Measurements from ENCODE around the gene SLC18A3. TPM values are rescaled to one million over a fixed set of nuclear protein-coding genes. Genes with fewer than 3 reads are reported as not detected.
A peak's percentile ranks its signal among the peaks of the same experiment; 100 is the strongest.

Gene SLC18A3
- not detected in 2 replicates for total RNA-seq (2014; rRNA removed)
- polyA plus RNA-seq (2012), result not detected

DNA sequence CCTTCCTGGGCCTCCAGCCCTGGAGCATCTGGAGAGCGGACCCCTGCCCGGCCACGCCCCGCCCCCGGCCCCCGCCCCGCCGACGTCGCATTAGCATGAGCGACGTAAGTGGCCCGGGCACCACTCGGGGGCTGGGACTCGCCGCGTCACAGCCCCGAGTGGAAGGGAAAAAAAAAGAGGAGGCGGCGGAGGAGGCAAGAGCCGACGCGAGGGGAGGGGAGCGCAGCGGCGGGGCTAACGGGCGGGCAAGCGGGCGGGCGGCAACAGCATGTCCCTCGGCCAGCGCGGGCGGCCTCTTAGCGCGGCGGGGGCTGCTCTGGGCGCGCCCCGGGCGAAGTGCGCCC is at the start of gene SLC18A3:
SLC18A3 (plus strand) TSS at position 197 of the 344 bp plus-strand sequence. CDS start 431 bp downstream, outside the sequence.
- DNase-seq (ENCODE audit: low read depth), result no peak

DNA sequence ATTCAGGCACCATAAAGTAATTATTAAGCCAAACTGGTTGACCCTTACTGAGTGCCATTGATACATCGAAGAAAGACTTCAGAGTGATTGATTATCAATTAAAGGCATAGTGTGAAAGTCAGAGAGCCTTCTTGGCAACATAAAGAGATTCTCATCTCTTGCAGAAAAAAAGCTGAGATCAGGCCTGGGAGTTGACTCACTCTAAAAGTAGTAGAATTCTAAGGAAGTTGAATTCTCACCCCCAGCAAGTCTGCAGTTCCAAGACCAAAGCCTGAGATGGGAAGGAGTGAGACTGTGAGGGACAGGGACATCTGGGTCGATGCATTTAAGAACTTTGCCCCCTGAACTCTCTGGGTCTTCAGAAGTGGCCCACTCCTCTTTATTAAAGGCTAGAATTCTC is 49.6 kb upstream of the SLC18A3 start:
- DNase-seq (ENCODE audit: low read depth), result no peak

DNA sequence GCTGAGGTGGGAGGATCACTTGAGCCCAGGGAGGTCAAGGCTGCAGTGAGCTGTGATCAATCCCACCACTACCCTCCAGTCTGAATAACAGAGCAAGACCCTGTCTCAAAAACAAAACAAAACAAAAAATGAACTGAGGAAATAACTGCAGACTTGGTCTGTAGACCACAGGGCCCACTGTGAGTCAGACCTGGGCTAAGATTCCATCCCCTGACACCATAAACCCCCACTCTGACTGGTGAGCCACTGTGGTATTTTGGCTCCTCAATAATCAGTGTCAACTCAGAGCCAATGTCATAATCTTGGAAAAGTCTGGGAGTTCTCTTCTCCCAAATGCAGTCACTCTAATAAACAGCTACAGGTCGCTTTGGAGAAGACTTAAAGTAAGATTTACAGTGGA is 47.2 kb upstream of the SLC18A3 start:
- DNase-seq (ENCODE audit: low read depth), result no peak

DNA sequence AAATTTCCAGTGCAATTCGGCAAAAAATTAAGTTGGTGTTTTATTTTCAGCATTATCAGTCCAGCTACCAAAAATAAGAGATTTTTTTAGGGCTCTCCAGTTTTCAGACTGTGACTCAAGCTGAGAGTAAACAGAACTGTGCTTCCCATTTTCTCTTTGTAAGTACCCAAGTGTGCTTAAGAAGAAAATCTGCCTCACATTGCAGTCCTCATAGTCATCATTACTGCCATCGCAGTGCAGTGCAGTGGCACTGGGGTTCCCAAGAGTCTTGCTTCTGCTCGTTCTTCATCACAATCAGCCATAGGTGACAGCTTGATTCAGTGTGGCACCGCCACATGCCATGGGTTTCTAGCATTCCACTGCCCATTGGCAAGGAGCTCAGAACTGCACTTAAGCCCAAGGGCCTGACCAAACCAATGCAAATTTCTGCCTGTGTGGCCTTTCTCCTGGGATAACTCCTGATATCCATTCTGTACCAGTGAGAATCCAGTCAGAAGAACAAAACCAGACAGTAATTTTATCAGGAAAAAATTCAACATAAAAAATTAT is 45.6 kb upstream of the SLC18A3 start:
- no peak for DNase-seq (ENCODE audit: low read depth)

DNA sequence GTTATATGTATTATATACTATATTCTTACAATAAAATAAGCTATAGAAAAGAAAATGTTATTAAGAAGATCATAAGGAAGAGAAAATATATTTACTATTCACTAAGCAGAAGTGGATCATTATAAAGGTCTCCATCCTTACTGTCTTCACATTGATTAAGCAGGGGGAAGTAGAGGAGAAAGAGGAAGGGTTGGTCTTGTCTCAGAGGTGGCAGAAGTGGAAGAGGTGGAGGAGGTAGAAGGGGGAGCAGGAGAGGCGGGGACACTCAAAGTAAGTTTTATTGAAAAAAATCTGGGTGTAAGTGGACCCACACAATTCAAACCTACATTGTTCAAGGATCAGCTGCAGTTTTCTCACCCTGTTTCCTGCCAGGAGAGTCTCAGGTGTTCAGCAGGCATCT is 42.3 kb upstream of the SLC18A3 start:
- DNase-seq (ENCODE audit: low read depth), result no peak

DNA sequence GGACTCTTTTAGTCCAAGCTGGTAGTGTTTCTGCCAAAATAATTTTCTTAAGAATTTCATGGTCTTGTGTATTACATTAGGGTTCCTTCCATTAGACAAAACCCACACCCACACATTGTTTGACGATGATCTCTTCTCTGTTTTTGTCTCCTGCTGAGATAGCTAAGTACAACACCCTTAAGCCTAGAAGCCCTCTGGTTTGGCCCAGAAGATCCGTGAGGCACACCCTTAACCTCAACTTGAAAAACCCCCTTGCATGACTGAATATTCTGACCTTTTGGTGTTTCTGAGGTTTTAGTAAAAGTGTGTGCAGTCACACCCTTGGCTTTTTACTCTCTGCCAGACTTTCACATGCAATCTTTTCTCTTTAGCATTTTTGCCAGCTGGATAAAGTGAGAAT is 41.9 kb upstream of the SLC18A3 start:
- peak; percentile 43 for DNase-seq (ENCODE audit: low read depth)

DNA sequence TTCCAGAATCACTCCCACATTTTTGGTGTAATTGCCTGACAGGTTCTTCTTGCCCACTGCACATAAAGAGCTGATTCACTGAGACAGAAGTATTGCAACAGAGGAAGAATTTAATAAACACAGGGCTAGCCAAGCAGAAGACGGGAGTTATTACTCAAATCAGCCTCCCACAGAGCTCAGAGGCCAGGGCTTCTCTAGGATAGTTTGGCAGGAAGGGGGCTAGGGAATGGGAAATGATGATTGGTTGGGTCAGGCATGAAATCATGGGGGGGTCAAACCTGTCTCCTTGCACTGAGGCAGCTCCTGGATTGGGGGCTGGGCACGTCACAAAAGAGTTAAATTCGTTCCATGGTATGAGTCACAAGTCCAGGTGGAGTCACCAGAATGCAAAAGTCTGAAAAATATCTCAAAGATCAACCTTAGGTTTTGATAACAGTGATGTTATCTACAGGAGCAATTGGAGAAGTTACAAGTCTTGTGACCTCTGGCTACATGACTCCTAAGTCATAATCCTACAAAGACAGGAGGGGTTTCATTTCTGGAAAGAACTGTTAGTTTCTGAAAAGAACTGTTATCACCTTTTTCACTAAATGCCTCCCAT is 41.0 kb upstream of the SLC18A3 start:
- DNase-seq (ENCODE audit: low read depth), result no peak

DNA sequence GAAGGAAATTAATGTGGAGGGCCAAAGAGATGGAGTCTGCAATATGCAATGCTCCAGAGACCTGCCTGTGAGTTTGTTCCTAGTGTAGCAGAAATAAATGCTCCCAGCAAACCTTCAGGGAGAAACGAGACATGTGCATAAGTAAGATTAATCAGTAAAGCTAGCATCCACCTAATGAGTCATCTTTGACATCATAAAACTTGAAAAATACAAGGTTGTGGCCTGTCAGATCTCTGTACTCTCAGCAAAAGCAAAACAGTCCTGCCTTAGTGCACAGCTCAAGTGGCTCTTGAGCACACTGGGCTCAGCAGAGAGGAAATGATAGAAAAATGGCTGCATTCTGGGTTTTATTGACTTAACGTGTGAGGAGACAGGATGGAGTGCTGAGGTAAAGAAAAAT is 38.7 kb upstream of the SLC18A3 start:
- DNase-seq (ENCODE audit: low read depth), result no peak

DNA sequence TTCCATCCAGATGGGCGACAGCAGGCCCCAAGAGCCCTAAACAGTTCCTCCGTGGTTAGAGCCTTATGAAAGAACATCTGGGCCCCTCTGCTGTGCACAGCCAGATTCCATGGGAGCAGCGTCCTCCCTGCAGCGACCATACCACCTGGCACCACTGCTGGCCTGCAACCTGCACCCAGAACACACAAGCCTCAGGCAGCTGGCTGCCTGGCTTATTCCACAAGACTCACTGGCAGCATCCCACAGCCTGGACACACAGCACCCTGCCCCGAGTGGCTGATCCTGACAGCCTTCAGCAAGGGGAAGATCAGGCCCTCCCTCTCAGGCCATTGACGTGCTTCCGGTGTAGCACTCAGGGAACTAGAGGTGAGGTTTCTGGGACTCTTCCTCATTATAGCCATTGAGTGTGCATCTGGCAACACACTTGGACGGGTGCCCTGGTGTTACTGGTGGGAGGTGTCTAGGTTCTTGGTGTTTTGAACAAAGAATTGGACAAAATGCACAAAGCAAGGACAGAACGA is 37.5 kb upstream of the SLC18A3 start:
- no peak for DNase-seq (ENCODE audit: low read depth)

DNA sequence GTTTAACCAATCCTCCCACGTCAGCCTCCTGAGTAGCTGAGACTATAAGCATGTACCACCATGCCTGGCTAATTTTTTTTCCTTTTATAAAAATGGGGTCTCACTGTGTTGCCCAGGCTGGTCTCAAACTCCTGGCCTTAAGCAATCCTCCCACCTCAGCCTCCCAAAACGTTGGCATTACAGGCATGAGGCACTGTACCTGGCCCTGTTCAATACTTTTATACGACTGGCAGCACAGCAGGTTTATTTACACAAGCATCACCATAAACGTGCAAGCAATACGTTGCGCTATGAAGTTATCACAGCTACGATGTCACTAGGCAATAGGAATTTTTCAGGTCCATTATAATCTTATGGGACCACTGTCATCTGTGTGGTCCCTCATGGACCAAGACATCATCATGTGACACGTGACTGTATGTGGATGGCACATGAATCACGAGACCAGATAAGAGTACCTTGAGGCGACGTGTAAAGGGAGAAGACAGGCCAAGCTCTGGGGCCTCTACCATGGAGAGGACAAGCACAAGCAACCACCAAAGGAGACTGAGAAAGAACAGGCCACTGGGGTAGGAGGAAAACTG is 34.5 kb upstream of the SLC18A3 start:
- no peak for DNase-seq (ENCODE audit: low read depth)

DNA sequence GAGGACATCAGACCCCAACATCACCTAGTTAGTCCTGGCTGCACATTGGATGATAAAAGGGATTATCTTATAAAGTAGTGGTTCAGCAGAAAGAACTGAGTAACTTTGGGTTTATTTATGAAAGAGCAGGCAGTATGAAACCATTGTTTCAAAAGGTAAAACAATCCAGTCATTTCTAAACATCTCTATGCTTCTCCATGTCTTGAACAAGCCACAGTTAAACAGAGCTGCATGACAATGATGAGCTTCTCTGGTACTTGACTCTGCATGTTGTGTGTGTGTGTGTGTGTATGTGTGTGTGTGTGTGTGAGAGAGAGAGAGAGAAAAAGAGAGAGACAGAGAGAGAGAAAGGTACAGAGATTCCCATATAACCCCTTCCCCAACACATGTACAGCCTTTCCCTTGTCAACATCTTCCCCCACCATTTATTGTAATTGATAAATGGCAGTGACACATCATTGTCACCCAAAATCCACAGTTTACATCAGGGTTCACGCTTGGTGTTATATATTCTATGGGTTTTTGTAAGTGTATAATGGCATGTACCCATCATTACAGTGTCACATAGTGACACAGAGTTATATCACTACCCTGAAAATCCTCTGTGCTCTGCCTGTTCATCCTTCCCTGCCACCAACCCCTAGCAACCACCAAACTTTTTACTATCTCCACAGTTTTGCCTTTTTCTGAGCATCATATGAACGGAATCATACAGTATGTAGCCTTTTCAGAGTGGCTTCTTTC is 32.8 kb upstream of the SLC18A3 start:
- no peak for DNase-seq (ENCODE audit: low read depth)

DNA sequence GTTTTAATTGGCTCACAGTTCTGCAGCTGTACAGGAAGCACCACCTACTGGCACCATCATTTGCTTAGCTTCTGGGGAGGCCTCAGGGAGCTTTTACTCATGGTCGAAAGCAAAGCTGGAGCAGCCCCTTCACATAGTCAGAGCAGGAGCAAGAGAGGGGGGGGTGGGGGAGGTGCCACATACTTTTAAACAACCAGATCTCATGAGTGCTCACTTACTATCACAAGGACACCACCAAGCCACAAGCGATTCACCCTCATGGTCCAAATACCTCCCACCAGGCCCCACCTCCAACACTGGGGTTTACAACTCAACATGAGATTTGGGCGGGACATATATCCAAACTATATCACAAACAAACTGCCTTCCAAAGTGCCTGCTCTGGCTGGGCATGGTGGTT is 31.7 kb upstream of the SLC18A3 start:
- DNase-seq (ENCODE audit: low read depth), result no peak

DNA sequence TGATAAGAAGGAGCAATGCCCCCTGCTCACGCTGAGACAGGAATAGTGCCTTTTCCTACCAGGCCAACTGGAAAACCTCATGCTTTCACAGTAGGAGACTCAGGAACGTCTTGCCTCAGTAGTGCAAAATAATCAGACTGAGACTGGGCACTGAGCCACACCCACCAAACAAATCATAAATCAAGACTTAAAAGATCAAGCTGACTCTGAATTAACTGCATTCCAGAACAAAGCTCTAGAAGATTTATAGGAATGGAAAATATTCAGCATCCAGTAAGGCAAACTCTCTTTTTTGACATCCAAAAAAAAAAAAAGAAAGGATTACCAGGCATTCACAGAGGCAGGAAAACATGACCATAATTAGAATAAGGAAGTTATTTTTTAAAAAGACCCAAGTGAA is 30.5 kb upstream of the SLC18A3 start:
- DNase-seq (ENCODE audit: low read depth), result no peak

DNA sequence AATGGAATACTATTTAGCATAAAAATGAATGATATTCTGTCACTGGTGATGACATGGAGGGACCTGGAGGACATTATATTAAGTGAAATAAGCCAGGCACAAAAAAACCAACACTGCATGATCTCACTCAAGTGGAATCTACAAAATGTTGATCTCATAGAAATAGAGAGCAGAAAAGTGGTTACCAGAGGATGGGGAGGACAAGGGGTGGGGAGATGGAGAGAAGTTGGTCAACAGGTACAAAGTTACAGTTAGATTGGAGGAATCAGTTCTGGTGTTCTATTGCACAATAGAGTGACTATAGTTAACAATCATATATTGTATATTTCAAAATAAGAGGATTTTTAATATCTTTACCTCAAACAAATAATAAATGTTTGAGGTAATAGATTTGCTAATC is 24.7 kb upstream of the SLC18A3 start:
- DNase-seq (ENCODE audit: low read depth), result no peak

DNA sequence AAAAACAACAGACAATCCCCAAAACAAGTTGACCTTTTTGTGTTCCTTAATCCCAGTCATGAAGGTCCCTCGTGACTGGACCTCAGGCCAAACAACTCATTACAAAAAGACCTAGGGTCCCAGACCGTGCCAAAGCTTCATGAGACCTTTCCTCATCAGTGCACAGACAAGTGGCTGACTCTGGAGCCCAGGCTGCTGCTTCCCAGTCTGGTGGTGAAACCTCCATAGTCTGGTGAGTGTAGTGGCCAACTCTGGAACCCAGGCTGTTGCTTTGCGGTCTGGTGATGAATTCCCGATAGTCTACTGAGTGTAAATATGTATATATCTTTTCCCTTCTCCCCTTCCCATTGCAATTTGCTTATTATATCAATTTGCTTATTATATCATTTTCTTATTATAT is 22.1 kb upstream of the SLC18A3 start:
- DNase-seq (ENCODE audit: low read depth), result no peak

DNA sequence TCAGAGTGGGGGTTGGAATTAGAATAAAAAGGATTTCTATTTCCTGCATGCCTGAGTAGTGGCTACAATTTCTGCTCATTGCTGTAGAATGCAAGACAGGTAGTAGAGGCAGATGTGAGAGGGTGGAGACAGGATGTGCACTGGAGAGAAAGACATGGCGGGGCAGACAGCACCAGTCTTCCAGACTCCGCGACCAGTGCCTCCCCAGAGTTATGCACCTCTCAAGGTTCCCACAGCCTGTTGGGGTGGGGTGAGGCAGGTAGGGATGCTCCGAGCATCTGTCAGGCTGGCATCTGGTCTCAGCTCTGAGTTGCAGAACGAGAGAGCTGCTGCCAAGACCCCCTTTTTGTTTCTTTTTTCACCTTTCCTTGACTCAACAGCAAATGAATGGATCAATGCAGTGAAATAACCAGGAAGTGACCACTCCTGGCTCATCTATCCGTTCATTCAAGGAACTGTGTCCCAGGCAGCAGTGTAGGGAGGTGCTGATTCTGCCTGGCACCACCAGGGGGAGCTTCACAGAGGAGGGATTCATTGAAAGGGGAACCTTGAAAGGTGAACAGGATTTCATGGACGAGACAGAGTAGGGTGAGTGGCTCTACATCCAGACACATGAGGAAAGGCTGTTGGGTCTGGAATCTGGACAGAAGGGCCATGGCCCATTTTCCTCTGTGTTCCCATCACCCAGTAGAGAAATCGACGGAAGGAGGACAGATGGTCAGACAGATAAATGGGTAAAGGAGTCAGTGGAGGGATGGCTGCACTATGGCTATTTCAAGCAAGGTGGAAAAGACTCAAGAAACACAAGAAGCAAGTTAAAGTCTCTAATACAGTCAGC is 17.2 kb upstream of the SLC18A3 start:
- DNase-seq (ENCODE audit: low read depth), result peak; percentile 36

DNA sequence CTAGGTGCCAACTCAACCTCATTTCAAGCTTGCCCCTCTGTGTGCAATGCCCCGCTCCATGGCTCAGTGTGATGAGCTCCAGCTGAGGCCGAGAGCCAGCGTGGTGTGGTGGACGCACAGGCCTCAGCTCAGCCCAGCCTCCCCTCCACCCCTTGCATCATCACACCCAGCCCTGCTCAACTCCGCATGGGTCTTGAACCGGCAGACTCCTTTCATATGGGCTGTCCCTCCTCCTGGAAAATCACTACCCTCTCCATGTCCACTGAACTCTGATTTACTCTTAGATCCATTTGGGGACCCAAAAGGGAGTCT is 16.6 kb upstream of the SLC18A3 start:
- no peak for DNase-seq (ENCODE audit: low read depth)

DNA sequence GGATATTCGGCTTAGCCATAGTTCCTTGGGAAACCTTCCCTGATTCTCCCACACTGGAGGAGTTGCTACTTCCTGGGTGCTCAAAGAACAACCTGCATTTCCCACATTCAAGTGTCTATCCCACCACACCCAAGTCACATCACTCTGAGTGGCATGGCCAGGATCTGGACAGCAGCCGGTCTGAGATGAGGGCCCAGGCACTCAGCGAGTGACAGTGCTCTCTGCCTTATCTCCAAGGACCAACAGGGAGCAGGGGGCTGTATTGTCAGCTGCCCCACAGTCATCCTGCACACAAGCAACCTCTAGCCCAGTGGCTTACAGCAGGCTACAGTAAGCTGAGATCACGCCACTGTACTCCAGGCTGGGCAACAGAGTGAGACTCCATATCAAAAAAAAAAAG is 16.1 kb upstream of the SLC18A3 start:
- no peak for DNase-seq (ENCODE audit: low read depth)

DNA sequence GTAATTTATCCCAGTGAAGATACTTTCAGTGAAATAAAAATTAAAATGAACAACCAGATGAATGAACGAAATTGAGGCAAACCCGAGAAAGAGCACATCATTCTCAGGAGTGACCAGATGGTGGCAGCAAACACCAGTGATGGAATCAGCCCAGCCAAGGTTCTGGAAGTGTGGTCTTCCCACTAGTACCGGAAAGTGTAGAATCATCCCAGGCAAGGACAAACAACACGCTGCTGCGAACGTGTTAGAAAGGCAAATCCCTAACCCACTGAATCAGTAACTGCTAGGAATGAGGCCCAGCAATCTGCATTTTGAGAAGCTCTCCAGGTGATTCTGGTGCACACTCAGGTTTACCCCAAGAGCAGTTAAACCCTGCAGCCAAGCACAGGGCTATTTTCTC is 15.5 kb upstream of the SLC18A3 start:
- peak; percentile 51 for DNase-seq (ENCODE audit: low read depth)

DNA sequence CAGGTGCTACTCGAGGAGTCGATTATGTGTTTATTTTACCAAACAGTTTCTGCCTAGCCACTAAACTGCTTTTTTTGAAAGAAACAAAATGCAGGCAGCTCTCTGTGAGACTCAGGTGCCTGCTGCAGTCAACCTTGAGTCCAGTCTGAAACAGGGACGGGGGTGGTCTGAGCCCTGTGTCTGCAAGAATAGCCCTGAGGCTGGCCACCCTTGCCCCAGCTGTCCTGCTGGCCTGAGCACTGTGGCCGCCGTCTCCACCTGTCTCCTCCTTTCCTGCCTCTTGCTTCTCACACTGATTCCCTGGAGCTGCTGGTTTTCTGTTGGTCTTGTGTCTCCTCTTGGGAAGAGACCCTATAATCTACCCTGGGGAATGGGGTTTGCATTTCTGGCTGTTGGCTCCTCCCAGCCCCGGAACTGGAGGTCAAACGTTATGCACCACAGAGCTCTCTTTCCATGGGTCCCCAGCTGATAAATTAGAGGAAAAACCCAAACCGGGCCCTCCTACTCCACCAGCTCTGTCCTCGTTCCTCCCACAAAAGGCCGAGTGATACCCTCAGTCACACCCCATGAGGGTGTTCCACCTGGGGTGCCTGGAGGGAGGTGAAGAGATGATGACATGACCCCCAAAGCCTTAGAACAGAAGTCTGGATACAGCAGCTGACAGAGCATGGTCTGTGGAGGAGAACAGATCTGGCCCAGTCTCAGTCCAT is 15.0 kb upstream of the SLC18A3 start:
- no peak for DNase-seq (ENCODE audit: low read depth)
